Smooth muscle cell (in vitro differentiated cells): Measurements from ENCODE around the gene CYB5RL. TPM values are rescaled to one million over a fixed set of nuclear protein-coding genes. Genes with fewer than 3 reads are reported as not detected.

Experiments used
- DNase-seq: peaks from one replicate; lab custom pipeline; 2025; ENCODE audit not compliant: unreplicated experiment; lab: John Stamatoyannopoulos, UW
- H2AFZ ChIP-seq: fragments of 200-600 bp; sonication (generic); 2 replicates; pipeline ENCODE4 v1.6.0; 2016; ENCODE audit warnings: antibody characterized with exemption, low read depth, mild to moderate bottlenecking
- H3F3A ChIP-seq: fragments of 200-600 bp; sonication (generic); 2 replicates; pipeline ENCODE4 v1.6.0; 2017; ENCODE audit warnings: antibody characterized with exemption, low read depth
- H3K27ac ChIP-seq: fragments of 200-600 bp; sonication (generic); 2 replicates; pipeline ENCODE4 v1.5.1; 2016; ENCODE audit warnings: low read depth, mild to moderate bottlenecking
- H3K27me3 ChIP-seq: fragments of 200-600 bp; sonication (generic); 2 replicates; pipeline ENCODE4 v1.6.1; 2016; ENCODE audit warnings: low read depth, mild to moderate bottlenecking
- H3K36me3 ChIP-seq: fragments of 200-600 bp; sonication (generic); 2 replicates; pipeline ENCODE4 v1.5.1; 2016; ENCODE audit warnings: low read depth
- H3K4me1 ChIP-seq: fragments of 200-600 bp; sonication (generic); 2 replicates; pipeline ENCODE4 v1.5.1; 2016; ENCODE audit warnings: low read depth
- H3K4me2 ChIP-seq: fragments of 200-600 bp; sonication (generic); 2 replicates; pipeline ENCODE4 v1.6.0; 2016; ENCODE audit warnings: mild to moderate bottlenecking
- H3K4me3 ChIP-seq: fragments of 200-600 bp; sonication (generic); 2 replicates; pipeline ENCODE4 v1.5.1; 2016; ENCODE audit warnings: mild to moderate bottlenecking
- H3K79me2 ChIP-seq: fragments of 200-600 bp; sonication (generic); 2 replicates; pipeline ENCODE4 v1.6.0; 2016; ENCODE audit warnings: low read depth, mild to moderate bottlenecking
- H3K9ac ChIP-seq: fragments of 200-600 bp; sonication (generic); 2 replicates; pipeline ENCODE4 v1.6.0; 2016; ENCODE audit warnings: low read depth
- H3K9me3 ChIP-seq: fragments of 200-600 bp; sonication (generic); replicated peaks from 2 replicates; pipeline ENCODE4 v1.5.1; 2016; ENCODE audit warnings: low read depth
- H4K20me1 ChIP-seq: fragments of 200-600 bp; sonication (generic); 2 replicates; pipeline ENCODE4 v1.6.0; 2016; ENCODE audit warnings: low read depth
- whole genome bisulfite sequencing: methylation state at CpG from one replicate; pipeline ENCODE4 v1.1.7; 2016; ENCODE audit warnings: low lambda C conversion rate; 5-methylcytosine and 5-hydroxymethylcytosine counted together
- polyA plus RNA-seq: library from polyadenylated mRNA; unstranded; fragments of >200 nt; fragmentation: Nextera tagmentation; extraction: Ambion mirVana; gene quantifications from 2 replicates; pipeline ENCODE4 v1.2.1, GENCODE V29; 2016
- total RNA-seq: library from RNA; depleted of rRNA; stranded (reverse); fragments of >200 nt; gene quantifications from 2 replicates; pipeline ENCODE4 v1.2.3, GENCODE V29; 2014
- TF ChIP-seq, protein P1 (sequence below): fragments of 200-600 bp; sonication (generic); IDR thresholded peaks from 2 replicates; pipeline ENCODE4 v1.5.1; 2017; ENCODE audit warnings: borderline replicate concordance, mild to moderate bottlenecking, antibody characterized with exemption; ENCODE audit not compliant: insufficient read depth, poor library complexity, severe bottlenecking

The CYB5RL gene
- total and polyA plus RNA-seq, 2 experiments from 2014 or later = 1.5 to 3.8 TPM

- TF ChIP-seq, protein P1, sequence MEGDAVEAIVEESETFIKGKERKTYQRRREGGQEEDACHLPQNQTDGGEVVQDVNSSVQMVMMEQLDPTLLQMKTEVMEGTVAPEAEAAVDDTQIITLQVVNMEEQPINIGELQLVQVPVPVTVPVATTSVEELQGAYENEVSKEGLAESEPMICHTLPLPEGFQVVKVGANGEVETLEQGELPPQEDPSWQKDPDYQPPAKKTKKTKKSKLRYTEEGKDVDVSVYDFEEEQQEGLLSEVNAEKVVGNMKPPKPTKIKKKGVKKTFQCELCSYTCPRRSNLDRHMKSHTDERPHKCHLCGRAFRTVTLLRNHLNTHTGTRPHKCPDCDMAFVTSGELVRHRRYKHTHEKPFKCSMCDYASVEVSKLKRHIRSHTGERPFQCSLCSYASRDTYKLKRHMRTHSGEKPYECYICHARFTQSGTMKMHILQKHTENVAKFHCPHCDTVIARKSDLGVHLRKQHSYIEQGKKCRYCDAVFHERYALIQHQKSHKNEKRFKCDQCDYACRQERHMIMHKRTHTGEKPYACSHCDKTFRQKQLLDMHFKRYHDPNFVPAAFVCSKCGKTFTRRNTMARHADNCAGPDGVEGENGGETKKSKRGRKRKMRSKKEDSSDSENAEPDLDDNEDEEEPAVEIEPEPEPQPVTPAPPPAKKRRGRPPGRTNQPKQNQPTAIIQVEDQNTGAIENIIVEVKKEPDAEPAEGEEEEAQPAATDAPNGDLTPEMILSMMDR = no peak
- no peaks in the 10 kb centered on the region for H3K79me2 ChIP-seq
- no peak overlapping the region for H3K4me2 ChIP-seq
- no peak overlapping the region for H3K27ac ChIP-seq
- no peaks in the 10 kb centered on the region for H3K9me3 ChIP-seq
- no peaks in the 10 kb centered on the region for H4K20me1 ChIP-seq
- H3K9ac ChIP-seq = no peak overlapping the region
- H2AFZ ChIP-seq = no peak overlapping the region
- peaks cover 13% of the 10 kb centered on the region for H3F3A ChIP-seq
- 96% methylated on average over 7 of the region's 7 CpGs for WGBS
- H3K4me1 ChIP-seq = no peaks in the 10 kb centered on the region
- H3K36me3 ChIP-seq = no peaks in the 10 kb centered on the region
- H3K4me3 ChIP-seq = no peak overlapping the region
- no peak for DNase-seq
- H3K27me3 ChIP-seq = no peaks in the 10 kb centered on the region
These were observed 22.1 kb upstream of the CYB5RL start for GRCh38 chr1:54221867-54222484.

GRCh38 chr1:54221113-54221834 is 21.4 kb upstream of the CYB5RL start:
- Histone ChIP-seq H4K20me1 (no peaks in the 10 kb centered on the region), H3K4me2 (no peak overlapping the region), H3K79me2 (no peaks in the 10 kb centered on the region), H3K9ac (no peak overlapping the region), H3K36me3 (no peaks in the 10 kb centered on the region), H3K27me3 (no peaks in the 10 kb centered on the region), H3F3A (peaks cover 13% of the 10 kb centered on the region), H3K27ac (peak overlapping the region; percentile 76), H3K4me3 (no peak overlapping the region), H3K4me1 (no peaks in the 10 kb centered on the region), H3K9me3 (no peaks in the 10 kb centered on the region), H2AFZ (no peak overlapping the region)
- WGBS = 95% methylated on average over 12 of the region's 12 CpGs
- TF ChIP-seq, protein P1 = no peak
- DNase-seq = no peak

- no peak overlapping the region for H2AFZ ChIP-seq
- TF ChIP-seq, protein P1 = no peak
- no peaks in the 10 kb centered on the region for H4K20me1 ChIP-seq
- no peaks in the 10 kb centered on the region for H3K9me3 ChIP-seq
- H3K4me3 ChIP-seq = no peak overlapping the region
- peaks cover 13% of the 10 kb centered on the region for H3F3A ChIP-seq
- H3K79me2 ChIP-seq = no peaks in the 10 kb centered on the region
- peak; percentile 25 for DNase-seq
- no peaks in the 10 kb centered on the region for H3K27me3 ChIP-seq
- 57% methylated on average over 17 of the region's 18 CpGs for WGBS
- peak overlapping the region; percentile 43 for H3K4me2 ChIP-seq
- no peaks in the 10 kb centered on the region for H3K36me3 ChIP-seq
- H3K27ac ChIP-seq = peak overlapping the region; percentile 76
- peak overlapping the region; percentile 30 for H3K9ac ChIP-seq
- no peaks in the 10 kb centered on the region for H3K4me1 ChIP-seq
These were observed 20.4 kb upstream of the CYB5RL start for GRCh38 chr1:54220004-54220811.
